Measurements from ENCODE around the gene AHDC1.
"Not testable (repeated sequence)": the region's sequence is repeated elsewhere in the genome, so short reads cannot be mapped to it uniquely, and the experiment has no call there.

AHDC1 gene, protein sequence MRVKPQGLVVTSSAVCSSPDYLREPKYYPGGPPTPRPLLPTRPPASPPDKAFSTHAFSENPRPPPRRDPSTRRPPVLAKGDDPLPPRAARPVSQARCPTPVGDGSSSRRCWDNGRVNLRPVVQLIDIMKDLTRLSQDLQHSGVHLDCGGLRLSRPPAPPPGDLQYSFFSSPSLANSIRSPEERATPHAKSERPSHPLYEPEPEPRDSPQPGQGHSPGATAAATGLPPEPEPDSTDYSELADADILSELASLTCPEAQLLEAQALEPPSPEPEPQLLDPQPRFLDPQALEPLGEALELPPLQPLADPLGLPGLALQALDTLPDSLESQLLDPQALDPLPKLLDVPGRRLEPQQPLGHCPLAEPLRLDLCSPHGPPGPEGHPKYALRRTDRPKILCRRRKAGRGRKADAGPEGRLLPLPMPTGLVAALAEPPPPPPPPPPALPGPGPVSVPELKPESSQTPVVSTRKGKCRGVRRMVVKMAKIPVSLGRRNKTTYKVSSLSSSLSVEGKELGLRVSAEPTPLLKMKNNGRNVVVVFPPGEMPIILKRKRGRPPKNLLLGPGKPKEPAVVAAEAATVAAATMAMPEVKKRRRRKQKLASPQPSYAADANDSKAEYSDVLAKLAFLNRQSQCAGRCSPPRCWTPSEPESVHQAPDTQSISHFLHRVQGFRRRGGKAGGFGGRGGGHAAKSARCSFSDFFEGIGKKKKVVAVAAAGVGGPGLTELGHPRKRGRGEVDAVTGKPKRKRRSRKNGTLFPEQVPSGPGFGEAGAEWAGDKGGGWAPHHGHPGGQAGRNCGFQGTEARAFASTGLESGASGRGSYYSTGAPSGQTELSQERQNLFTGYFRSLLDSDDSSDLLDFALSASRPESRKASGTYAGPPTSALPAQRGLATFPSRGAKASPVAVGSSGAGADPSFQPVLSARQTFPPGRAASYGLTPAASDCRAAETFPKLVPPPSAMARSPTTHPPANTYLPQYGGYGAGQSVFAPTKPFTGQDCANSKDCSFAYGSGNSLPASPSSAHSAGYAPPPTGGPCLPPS (N-terminal part only)

DNA sequence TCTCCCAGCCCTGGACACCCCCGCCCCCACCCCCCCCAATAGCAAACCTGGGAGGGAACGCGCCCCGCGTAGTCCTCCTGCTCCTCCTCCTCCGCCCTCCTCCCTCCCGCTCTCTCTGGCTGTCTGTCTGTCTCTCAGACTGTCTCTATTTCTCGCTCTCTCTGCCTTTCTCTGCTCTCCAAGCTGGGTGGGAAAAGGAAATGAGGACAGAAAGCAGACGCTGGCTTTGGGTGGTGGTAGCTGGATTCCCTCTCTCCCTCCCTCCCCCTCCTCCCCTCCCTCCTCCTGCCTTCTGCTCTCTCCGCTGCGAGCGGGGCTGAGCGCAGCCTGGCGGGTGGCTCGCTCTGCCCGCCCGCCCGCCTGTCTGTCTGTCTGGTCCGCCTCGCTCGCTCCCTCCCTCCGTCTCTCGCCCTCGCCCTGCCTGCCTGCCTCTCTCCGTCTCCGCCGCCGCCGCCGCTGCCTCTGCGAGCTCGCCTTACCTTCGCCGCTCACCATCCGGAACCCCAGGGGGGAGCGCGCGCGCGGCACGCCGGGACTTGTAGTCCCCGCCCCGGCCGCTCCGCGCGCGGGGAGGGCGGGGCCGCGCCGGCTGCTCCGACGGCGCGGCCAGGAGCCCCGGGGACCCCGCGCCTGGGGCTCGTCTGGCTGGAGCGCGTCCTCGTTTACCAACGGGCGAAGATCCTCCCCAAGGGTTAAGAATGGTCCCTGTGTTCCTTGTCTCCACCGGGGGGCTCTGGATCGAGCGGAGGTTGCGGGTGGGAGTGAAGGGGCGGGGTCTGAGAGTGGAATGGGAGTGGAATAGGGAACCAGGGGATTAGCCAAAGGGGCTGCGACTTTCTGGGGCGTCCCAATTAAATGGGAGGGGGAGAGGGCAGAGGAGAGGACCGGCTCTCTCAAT lies at the start of gene AHDC1:
AHDC1 (minus strand) TSS at position 464 of the 898 bp plus-strand sequence. CDS start 52,029 bp downstream, outside the sequence.
- DNase-seq = peak in 54 of 56 donors; percentile 33 to 89 (median 78)

DNA sequence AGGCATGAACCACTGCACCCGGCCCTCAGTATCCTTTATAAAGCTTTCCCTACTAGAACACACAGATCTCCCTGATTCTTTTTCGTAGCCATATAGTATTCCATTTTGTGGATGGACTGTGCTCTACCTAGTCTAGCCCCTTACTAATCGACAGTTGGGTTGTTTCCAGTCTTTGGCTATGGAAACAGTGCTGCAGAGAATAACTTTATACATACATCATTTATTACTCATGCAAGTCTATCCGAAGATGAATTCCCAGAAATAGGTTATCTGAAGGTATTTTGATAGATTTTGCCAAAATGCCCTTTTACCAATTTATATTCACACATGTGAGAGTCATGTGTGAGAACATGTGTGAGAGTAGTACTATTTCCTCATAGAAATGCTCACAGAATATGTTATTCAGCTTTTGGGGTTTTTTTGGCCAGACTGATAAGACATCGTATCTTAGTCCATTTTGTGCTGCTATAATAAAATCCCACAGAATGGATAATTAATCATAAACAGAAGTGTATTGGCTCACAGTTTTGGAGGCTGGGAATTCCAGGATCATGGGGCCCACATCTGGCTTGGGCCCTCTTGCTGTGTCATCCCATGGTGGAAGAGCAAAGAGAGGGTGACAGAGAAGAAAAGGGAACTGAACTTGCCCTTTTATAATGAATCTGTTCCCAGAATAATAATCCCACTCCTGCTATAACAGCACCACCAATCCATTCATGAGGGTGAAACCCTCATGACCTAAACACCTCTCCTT lies 48.3 kb upstream of the AHDC1 start:
- no peak for DNase-seq

DNA sequence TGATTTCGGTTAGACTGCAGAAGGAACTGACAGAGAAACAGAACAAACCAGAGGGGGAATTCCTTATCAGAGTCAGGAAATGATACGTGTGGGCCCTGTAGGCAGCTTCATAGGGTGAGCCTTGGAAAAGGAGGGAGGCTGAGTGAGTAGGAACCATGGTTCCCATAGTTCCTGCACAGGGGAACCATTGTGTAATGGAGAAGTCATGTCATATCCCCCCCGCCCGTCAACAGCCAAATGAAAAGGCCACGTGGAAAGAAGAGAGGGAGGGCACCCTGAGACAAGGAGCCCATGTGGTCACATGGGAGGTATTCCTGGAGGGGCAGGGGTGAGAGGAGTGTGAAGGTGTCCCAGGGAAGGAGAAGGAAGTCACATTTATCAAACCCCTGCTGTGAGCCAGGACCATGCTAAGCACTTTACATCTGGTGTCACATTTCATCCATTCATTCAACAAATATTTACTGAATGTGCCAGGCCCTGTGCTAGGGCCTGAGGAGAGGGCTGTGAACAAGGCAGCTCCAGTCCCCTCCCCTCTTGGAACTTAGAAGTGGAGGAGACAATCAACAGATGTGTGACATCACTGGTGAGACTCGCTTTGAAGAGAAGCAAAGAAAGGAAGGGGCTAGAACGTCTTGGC lies 46.7 kb upstream of the AHDC1 start:
- peak in 2 of 56 donors; percentile 8 to 46 for DNase-seq

DNA sequence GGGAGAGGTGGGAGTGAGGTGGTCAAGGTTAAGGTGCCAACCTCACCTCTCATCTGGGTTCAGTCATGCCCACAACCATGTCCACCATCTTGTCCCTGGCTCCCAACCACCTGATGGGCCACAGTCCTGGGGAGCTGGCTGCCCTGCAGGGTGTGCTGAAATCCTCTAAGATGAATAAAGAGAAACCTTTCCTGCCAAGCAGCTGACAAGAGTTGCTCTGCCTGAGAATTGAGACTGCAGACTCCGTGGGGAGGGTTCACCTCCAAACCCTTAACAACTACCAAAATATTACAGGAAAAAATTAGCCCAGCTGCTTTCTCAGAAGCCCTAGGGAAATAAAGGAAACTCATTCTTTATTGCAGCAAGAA lies 46.2 kb upstream of the AHDC1 start:
- no peak for DNase-seq

DNA sequence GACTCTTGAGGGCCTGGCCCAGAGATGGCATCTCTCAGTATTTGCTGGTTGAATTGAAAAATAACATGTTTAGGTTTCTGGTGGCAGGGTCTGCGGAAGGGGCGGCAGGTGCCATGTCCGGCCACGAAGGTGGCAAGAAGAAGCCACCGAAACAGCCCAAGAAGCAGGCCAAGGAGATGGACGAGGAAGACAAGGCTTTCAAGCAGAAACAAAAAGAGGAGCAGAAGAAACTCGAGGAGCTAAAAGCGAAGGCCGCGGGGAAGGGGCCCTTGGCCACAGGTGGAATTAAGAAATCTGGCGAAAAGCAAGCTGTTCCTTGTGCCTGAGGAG lies 45.3 kb upstream of the AHDC1 start:
- DNase-seq = no peak

DNA sequence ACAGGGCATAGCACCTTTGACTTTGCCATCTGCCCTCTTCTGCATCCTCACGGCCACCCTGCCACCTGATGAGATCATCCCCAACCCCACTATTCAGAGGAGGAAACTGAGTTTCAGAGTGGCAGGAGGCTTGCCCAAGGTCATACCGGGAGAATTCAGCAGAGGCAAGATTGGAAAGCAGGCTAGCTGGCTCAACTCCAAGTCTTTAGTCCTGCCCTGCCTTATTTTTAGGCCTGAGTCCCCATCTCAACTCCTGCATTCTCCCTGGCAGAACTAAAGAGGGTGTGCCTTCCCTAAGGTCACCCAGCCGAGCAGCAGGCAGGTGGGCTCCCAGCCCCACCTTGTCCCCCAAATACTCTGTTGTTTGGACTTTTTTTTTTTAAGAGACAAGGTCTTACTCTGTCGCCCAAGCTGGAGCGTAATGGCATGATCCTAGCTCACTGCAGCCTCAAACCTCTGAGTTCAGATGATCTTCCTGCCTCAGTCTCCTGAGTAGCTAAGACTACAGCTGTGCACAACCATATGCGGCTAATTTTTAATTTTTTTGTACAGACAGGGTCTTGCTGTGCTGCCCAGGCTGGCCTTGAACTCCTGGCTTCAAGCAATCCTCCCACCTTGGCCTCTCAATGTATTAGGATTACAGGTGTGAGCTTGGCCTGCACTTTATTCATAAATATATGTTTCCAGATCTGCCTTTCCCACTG lies 44.8 kb upstream of the AHDC1 start:
- DNase-seq = no peak

DNA sequence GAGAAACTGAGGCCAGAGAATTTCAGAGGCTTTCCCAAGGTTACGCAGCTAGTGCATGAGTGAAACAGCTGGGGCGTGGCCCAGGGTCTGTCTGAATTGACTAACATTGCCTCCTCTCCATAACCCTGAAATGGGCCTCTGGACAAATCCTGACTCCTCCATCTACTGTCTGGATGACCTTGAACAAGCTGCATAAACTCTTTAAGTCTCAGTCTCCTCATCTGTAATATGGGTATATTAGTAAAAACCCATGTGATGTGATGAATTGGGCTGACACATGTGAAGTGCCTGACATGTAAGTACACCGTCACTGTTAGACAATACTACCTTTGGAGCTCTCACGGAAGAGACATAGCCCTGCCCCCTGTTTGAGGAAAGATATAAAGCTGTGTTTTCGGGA lies 43.4 kb upstream of the AHDC1 start:
- no peak for DNase-seq

DNA sequence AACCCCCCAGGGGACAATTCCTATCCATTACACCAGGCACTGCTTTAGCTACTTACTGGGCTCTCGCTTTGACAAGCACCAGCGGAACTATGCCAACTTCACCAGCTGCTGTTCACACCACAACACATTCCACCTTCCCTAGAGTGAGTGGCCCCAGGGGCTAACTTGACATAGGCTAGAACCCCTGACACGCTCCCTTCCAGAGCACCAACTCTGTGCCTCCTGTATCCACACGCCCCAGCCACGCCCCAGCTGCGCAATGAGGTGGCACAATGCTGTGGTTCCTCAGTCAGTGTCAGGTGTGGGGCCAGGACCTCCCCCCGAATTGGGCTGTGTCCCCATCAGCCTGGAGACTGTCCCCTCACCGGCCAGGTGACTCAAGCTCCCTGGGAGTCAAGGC lies 42.7 kb upstream of the AHDC1 start:
- DNase-seq = no peak

DNA sequence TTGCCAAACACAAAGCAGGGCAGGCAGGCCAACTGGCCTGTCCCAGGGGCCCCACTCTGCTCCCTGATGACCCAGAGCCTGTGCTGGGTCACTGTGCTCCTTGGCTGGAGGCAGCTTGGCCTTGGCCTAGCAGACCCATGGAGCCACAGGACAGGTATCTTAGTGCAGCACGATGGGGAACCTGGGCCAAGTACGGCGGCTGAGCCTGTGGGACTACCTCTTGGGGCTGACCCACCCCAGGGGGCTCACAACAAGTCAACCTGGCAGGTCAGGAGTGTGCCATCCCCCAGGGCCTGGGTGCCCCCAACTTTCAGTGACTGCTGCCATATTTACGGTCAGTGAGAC lies 41.1 kb upstream of the AHDC1 start:
- no peak for DNase-seq

DNA sequence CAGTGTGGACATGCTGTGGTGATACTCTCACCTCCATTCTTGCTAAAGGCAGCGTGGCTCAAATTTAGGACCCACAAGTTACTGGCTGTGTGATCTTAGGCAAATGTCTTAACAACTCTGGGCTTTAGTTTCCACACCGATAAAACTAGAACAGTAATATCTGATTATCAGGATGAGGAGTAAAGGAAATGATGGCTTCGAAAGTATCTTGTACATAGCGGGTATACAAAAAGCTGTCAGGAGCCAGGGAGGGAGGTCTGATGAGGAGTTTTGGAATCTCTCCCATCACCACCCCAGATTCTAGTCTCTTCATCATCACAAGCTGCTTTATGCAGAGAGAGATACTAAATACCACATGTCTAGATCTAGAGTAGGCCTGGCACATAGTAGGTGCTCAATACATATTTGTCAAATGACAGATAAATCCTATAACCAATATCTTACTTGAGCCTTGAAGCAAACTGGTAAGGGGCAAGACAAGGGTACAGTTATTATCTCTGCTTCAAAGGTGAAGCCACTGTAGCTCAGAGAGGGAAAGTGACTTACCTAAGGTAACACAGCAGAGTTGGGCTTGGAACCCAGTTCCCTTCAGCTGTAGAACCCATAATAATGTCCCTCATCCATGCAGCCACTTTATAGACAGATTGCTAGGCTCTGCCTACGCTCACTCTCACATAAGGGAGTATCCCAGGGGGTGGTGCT lies 40.6 kb upstream of the AHDC1 start:
- no peak for DNase-seq

DNA sequence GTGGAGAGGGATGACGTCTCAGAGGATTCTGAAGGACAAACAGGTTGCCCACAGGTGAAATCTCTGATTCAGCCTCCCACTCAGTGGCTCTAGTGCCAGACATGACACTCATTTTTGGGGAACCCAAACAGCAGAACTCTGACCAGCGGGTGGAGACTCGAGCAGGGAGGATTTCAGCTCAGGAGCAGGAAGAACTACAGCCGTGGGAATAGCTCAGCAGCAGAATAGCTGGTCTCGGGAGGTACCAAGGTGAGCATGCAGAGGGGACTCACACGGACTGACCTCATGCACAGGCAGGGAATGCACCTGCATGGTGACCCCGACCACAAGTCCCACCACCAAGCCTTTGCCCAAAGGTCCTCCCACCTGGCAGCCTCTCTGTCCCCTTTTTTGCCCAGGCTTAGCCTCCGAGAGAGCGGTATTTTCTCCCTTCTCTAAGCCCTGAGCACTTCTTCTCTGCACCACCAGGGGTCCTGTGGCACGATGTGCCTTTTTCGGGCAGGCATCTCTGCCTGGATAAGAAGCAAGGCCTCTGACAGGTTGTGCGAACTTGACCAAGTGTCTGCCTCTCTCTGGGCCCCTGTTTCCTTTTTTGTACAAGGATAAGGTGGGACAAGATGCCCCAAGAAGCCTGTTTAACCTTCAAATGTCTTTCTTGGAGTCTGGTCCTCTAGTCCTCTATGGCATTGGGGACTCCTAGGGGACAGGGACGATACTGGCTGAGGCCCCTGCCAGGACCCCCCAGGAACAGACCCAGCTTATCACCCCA lies 39.8 kb upstream of the AHDC1 start:
- peak in 3 of 56 donors; percentile 9 to 18 (median 13) for DNase-seq

DNA sequence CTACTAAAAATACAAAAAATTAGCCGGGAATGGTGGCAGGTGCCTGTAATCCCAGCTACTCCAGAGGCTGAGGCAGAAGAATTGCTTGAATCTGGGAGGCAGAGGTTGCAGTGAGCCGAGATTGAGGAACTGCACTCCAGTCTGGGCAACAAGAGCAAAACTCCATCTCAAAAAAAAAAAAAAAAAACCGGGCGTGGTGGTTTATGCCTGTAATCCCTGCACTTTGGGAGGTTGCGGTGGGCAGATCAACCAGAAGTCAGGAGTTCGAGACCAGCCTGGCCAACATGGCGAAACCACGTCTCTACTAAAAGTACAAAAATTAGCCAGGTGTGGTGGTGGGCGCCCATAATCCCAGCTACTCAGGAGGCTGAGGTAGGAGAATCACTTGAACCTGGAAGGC lies 36.6 kb upstream of the AHDC1 start:
- DNase-seq = not testable (repeated sequence)

DNA sequence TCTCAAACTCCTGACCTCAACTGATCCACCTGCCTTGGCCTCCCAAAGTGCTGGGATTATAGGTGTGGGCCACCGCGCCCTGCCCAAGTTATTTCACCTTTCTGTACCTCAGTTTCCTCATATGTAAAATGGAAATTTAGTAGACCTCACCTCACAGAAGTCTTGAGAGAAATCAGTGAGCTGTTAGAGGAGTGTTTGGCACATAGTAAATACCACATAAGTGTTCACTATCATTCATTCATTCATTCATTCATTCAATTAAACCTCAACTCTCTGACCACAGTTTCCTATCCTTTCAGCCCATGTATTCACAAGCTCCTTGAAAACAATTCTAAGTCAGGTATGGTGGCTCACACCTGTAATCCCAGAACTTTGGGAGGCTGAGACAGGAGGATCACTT lies 34.9 kb upstream of the AHDC1 start:
- no peak for DNase-seq

DNA sequence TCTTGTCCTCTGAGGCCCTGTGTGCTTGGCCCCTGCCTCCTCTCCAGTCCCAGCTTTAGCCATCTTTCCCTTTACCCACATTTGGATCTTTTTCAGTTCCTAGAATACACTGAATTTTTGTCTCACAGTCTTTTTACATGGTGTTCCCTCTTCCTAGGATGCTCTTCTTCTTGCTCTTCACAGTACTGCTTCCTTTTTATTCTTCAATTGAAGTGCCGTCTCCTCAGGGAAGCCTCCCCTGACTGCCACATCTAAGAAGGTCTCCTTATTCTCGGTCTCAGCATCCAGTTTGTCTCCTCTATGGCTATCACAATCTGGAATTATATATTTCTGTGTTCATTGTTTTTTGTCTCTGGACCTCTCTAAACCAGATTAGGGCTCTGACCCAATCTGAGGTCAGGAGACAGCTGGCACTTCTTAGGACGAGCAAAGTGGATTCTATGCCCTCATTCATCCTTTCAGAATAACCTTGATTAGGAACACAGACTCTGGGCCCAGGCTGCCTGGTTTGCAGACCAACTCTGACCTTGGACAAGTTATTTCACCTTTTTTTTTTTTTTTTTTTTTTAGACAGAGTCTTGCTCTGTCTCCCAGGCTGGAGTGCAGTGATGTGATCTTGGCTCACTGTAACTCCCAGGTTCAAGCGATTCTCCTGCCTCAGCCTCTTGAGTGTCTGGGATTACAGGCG lies 34.2 kb upstream of the AHDC1 start:
- no peak for DNase-seq

DNA sequence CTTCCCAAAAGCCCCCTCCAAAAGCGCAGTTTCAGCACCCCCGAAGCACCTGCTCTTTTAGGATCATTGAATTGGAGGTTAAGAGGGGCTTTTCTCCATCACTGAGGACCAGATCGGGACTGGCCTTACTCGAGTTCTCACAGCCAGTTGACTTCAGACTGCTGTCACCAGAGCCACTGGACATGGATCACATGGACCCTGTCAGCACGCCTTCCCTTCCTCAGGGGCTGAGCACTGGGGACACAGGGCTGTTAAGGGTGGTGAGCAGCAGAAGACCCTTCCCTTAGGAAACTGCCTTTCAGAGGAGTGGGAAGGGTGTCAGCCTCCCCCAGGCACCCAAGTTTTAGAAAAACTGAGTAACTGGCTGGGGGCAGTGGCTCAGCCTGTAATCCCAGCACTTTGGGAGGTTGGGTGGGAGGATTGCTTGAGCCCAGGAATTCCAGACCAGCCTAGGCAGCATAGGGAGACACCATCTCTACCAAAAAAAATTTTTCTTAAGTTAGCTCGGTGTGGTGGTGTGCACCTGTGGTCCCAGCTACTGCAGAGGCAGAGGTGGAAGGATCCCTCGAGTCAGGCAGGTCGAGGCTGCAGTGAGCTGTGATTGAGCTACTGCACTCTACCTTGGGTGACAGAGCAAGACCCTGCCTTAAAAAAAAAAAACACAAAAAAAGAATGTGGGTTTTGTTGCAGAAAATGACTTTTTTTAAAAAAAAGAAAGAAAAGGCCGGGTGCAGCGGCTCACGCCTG lies 31.6 kb upstream of the AHDC1 start:
- DNase-seq = no peak

DNA sequence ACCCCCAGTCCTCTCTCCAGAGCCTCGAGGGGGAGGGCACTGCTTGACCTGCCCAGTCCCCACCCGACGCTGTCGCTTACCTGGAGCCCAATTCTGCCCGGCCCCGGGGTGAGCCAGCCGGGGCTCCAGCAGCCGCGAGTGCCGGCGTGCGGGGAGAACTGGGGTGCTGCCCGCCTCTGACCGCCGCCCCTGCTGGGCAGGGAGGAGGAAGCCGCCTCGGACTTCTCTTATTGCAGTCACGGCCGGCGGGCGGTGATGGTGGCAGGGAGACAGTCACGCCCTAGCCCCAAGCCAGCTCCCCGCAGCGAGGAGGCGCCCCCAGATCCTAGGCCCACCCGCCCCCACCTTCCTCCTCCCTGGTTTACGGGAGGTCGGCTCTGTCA lies 31.0 kb upstream of the AHDC1 start, which contains the start of gene FGR:
FGR (minus strand) TSS at position 201 of the 383 bp plus-strand sequence. CDS start 11,269 bp downstream, outside the sequence.
- DNase-seq = no peak

All from amygdala (tissue), 56 donors.